Activated CD4-positive, alpha-beta T cell treated with anti-CD3 and anti-CD28 coated beads, Interleukin-2, amount 10 ng/mL, durations not matched to agents 24 days and 14 days (primary cell): ENCODE measurements around the gene PDZK1IP1. TPM values are rescaled to one million over a fixed set of nuclear protein-coding genes. Genes with fewer than 3 reads are reported as not detected.

Source experiments
- DNase-seq: peaks from one replicate; pipeline ENCODE4 v3.0.0; 2022
- H3K27ac Mint-ChIP-seq: one replicate; pipeline ENCODE4 v1.8.0; 2022; ENCODE audit warnings: mild to moderate bottlenecking, mixed read lengths
- H3K27me3 Mint-ChIP-seq: one replicate; pipeline ENCODE4 v1.8.0; 2022; ENCODE audit warnings: mixed read lengths
- H3K36me3 Mint-ChIP-seq: one replicate; pipeline ENCODE4 v1.8.0; 2022; ENCODE audit warnings: low read depth, mild to moderate bottlenecking, mixed read lengths
- H3K4me1 Mint-ChIP-seq: one replicate; pipeline ENCODE4 v1.8.0; 2021; ENCODE audit warnings: mixed read lengths
- H3K4me3 Mint-ChIP-seq: one replicate; pipeline ENCODE4 v1.8.0; 2022; ENCODE audit warnings: mild to moderate bottlenecking, moderate library complexity, mixed read lengths
- H3K9me3 Mint-ChIP-seq: one replicate; pipeline ENCODE4 v1.8.0; 2021; ENCODE audit warnings: mixed read lengths
- intact Hi-C: fragments of 100-400 bp; cut with micrococcal nuclease; formaldehyde crosslinking; loops from one replicate; pipeline ENCODE4 v1.15.1; 2023
- total RNA-seq: library from RNA; stranded (reverse); gene quantifications from 2 replicates; pipeline ENCODE4 v1.2.3, GENCODE V29; 2022

Gene PDZK1IP1
- total RNA-seq, 1 donor from 2014 or later: not detected

DNA sequence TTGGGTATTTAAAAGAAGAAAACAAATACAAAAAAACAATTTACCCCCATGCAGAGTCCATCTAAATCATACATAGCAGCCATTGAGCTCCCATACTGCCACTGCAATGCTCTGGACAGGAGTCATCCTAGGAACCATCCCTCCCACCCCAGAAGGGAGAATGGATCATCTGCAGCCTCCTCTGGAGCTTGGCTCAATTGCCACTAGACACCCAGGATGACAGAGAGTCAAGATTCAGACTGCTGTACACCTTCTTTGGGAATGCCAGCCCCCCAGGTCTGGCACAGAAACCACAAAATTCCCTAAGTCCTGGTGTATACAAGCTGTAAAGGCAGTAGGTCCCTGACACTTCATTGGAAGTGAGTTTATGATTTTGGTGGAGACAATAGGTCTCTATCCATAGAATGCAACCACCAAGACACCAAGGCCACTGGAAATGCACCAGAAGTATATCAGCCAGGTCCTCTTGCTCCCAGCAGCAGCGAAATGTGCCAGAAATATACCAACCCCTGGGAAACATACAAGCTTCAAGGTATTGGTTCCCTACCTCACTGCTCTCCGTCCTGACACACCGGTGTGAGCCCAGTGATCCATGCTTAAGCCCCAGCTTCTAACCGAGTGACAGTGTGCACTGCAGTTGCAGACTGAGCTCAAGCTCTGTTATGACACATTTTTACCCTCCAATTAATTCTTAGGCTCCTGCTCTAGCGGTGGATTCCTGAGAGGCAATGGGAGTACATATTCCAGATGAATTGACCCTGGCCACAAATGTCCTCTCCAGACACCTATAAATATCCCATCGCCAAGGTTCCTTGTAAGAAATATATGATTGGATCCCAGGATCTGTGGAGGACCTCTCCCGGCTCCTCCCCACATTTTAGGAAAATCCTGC, 37.8 kb upstream of the PDZK1IP1 start:
- no peak for DNase-seq
- H3K4me3 Mint-ChIP-seq: no peak overlapping the region
- intact Hi-C loops: loop anchor here (5.0 kb wide), 1 partner anchor 485 kb away; no protein-coding TSS in a partner anchor
- no peak overlapping the region for H3K27ac Mint-ChIP-seq
- no peaks in the 10 kb centered on the region for H3K9me3 Mint-ChIP-seq
- H3K4me1 Mint-ChIP-seq: peaks cover 22% of the 10 kb centered on the region
- peaks cover 64% of the 10 kb centered on the region for H3K27me3 Mint-ChIP-seq
- no peaks in the 10 kb centered on the region for H3K36me3 Mint-ChIP-seq

- peaks cover 59% of the 10 kb centered on the region for H3K27me3 Mint-ChIP-seq
- no peak for DNase-seq
- H3K9me3 Mint-ChIP-seq: no peaks in the 10 kb centered on the region
- no peaks in the 10 kb centered on the region for H3K36me3 Mint-ChIP-seq
- H3K4me3 Mint-ChIP-seq: no peak overlapping the region
- intact Hi-C loops: loop anchor here (5.0 kb wide), 1 partner anchor 485 kb away; no protein-coding TSS in a partner anchor
- no peak overlapping the region for H3K27ac Mint-ChIP-seq
- peaks cover 19% of the 10 kb centered on the region for H3K4me1 Mint-ChIP-seq
These were observed 37.0 kb upstream of the PDZK1IP1 start for GRCh38 chr1:47226839-47227215.

DNA sequence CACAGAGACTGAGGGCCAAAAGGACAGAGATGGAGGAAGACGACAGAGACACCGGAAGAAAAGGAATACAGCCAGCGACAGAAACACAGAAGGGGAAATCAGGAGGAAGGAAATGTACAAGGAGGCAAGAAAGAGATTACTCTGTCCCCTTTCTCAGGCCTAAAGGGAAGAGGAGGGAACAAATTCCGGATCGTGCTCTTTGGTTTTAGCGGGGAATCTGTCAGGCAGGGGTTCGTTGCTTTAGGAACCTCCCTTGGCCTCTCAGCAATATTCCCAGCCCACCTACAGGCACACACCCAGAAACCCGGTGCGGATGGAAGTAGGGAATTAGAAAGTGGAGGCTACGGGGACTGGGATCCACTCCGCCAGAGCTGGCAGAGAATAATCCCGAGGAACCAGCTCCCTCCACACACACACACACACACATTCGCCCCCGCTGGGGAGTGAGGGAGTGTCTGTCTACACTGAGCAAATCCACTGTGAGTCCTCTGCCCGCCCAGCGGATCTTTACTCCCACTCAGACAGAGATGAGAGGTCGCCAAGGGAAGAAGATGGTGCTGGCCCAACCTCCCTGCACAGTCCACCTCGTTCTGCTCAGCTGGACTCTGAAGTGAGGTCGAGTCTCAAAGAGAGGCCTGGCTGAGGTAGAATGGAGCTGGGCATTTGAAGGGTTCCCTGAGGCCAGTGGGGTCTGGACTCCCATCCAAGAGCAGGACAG, 36.4 kb upstream of the PDZK1IP1 start:
- intact Hi-C loops: loop anchor here (5.0 kb wide), 1 partner anchor 486 kb away; no protein-coding TSS in a partner anchor
- peaks cover 55% of the 10 kb centered on the region for H3K27me3 Mint-ChIP-seq

DNA sequence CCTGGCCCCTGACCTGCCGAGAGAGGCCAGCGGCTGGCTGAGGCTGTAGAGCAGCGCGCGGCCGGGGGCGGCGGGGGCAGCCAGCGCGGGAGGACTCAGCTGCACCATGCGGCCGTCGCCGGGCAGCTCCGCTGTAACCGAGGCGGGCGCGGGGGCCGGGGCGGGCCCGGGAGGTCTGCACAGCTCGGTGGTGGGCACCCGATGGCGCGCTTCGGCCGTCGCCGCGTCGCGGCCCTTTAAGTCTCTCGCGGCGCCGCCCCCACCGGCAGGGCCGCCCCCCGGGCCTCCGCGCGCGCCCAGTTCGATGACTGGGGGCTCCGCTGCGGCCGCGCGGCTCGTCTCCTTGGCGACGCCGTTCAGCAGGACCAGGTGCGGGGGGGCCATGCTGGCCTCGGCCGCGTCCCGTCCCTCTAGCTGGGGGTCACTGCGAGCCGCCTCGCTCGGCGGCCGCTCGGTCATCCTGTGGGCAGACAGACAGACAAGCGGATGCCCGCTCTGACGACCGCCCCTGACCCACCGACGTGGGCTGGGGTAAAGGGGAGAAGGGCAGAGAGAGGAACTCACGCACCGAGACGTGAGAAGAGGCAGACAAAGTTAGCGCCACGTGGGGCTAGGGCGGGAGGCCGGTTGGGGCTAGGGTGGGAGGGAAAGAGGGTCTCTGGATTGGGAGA, 35.7 kb upstream of the PDZK1IP1 start:
- peak overlapping the region; percentile 51 for H3K4me3 Mint-ChIP-seq
- peaks cover 14% of the 10 kb centered on the region for H3K4me1 Mint-ChIP-seq
- H3K36me3 Mint-ChIP-seq: no peaks in the 10 kb centered on the region
- intact Hi-C loops: loop anchor here (5.0 kb wide), 1 partner anchor 487 kb away; no protein-coding TSS in a partner anchor
- peak overlapping the region; percentile 25 for H3K27ac Mint-ChIP-seq
- no peaks in the 10 kb centered on the region for H3K9me3 Mint-ChIP-seq
- peaks cover 54% of the 10 kb centered on the region for H3K27me3 Mint-ChIP-seq
- no peak for DNase-seq

More for the DNA sequence above, 36.4 kb upstream of the PDZK1IP1 start:
- peaks cover 15% of the 10 kb centered on the region for H3K4me1 Mint-ChIP-seq
- H3K4me3 Mint-ChIP-seq: peak overlapping the region; percentile 51
- H3K27ac Mint-ChIP-seq: peak overlapping the region; percentile 25
- H3K9me3 Mint-ChIP-seq: no peaks in the 10 kb centered on the region
- no peak for DNase-seq
- H3K36me3 Mint-ChIP-seq: no peaks in the 10 kb centered on the region

DNA sequence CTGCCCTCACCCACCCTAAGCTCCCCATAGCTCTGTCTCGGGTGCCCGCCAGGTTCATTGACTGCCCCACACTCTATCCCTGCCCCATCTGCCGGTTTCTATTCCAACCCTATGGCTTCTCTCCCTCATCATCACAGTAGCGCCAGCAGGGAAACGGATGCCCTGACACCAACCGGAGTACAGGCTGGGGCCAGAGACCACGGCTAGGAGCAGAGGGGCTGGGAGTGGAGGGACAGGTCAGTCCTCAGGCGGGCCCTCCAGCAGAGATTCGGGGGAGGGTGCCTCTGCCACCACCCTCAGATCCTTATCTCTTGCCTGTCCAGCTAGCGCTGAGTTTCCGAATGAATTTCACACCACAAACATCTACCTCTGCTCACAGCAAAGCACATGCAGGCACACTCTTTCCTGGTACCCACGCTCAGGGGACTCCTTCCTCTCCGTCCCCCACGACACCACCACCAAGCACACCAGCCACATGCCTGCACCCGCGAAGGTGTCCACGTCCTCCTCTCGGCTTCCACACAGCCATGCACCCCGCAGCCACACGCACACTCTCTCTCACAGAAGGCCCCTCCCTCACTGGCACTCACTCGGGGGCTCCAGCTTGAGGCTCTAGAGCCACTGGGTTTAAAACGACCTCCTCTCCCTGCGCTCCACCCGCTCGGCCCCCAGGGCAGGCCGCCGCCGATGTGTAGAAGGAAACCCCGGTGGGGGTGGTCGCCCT, 35.0 kb upstream of the PDZK1IP1 start:
- Mint-ChIP-seq H3K27me3 (peaks cover 47% of the 10 kb centered on the region), H3K27ac (no peak overlapping the region), H3K9me3 (no peaks in the 10 kb centered on the region), H3K36me3 (no peaks in the 10 kb centered on the region), H3K4me1 (peaks cover 9% of the 10 kb centered on the region), H3K4me3 (no peak overlapping the region)
- intact Hi-C loops: loop anchor here (5.0 kb wide), 1 partner anchor 487 kb away; no protein-coding TSS in a partner anchor
- DNase-seq: no peak

- no peaks in the 10 kb centered on the region for H3K9me3 Mint-ChIP-seq
- H3K27me3 Mint-ChIP-seq: peaks cover 39% of the 10 kb centered on the region
- DNase-seq: no peak
- intact Hi-C loops: no loop called here
- no peak overlapping the region for H3K4me3 Mint-ChIP-seq
- H3K36me3 Mint-ChIP-seq: no peaks in the 10 kb centered on the region
- no peak overlapping the region for H3K27ac Mint-ChIP-seq
- peaks cover 4% of the 10 kb centered on the region for H3K4me1 Mint-ChIP-seq
These were observed 34.3 kb upstream of the PDZK1IP1 start for GRCh38 chr1:47223921-47224675.

GRCh38 chr1:47223174-47223920, 33.5 kb upstream of the PDZK1IP1 start:
- Mint-ChIP-seq H3K36me3 (no peaks in the 10 kb centered on the region), H3K27me3 (peaks cover 34% of the 10 kb centered on the region), H3K9me3 (no peaks in the 10 kb centered on the region), H3K4me1 (peaks cover 4% of the 10 kb centered on the region), H3K27ac (no peak overlapping the region), H3K4me3 (no peak overlapping the region)
- no peak for DNase-seq
- intact Hi-C loops: no loop called here

- peaks cover 4% of the 10 kb centered on the region for H3K4me1 Mint-ChIP-seq
- H3K27me3 Mint-ChIP-seq: peaks cover 25% of the 10 kb centered on the region
- H3K36me3 Mint-ChIP-seq: no peaks in the 10 kb centered on the region
- no peaks in the 10 kb centered on the region for H3K9me3 Mint-ChIP-seq
- no peak overlapping the region for H3K4me3 Mint-ChIP-seq
- intact Hi-C loops: no loop called here
- DNase-seq: no peak
- no peak overlapping the region for H3K27ac Mint-ChIP-seq
These were observed 32.6 kb upstream of the PDZK1IP1 start for GRCh38 chr1:47222476-47222875.

- intact Hi-C loops: no loop called here
- no peak overlapping the region for H3K4me3 Mint-ChIP-seq
- peaks cover 6% of the 10 kb centered on the region for H3K27me3 Mint-ChIP-seq
- no peaks in the 10 kb centered on the region for H3K4me1 Mint-ChIP-seq
- H3K9me3 Mint-ChIP-seq: no peaks in the 10 kb centered on the region
- DNase-seq: no peak
- no peak overlapping the region for H3K27ac Mint-ChIP-seq
- no peaks in the 10 kb centered on the region for H3K36me3 Mint-ChIP-seq
These were observed 29.9 kb upstream of the PDZK1IP1 start for GRCh38 chr1:47219590-47220220.

DNA sequence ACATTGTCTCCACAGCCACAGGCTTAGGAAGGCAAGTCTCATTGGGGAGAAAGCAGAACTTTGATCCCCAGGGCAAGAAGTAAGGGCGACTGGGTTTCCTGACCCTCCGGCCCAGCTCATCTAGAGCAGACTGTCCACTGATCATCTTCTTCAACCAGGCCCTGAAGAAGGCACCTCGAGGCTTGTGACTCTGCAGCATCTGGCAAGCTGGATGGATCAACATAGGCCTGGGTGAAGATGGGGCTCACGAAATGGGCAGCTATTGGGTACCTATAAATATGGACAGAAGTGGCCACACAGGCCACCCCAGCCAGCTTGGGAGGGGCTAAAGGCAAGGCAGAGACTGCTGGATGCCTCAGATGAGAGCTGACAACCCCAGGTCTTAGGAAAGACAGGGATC, 29.2 kb upstream of the PDZK1IP1 start:
- H3K36me3 Mint-ChIP-seq: no peaks in the 10 kb centered on the region
- intact Hi-C loops: no loop called here

DNA sequence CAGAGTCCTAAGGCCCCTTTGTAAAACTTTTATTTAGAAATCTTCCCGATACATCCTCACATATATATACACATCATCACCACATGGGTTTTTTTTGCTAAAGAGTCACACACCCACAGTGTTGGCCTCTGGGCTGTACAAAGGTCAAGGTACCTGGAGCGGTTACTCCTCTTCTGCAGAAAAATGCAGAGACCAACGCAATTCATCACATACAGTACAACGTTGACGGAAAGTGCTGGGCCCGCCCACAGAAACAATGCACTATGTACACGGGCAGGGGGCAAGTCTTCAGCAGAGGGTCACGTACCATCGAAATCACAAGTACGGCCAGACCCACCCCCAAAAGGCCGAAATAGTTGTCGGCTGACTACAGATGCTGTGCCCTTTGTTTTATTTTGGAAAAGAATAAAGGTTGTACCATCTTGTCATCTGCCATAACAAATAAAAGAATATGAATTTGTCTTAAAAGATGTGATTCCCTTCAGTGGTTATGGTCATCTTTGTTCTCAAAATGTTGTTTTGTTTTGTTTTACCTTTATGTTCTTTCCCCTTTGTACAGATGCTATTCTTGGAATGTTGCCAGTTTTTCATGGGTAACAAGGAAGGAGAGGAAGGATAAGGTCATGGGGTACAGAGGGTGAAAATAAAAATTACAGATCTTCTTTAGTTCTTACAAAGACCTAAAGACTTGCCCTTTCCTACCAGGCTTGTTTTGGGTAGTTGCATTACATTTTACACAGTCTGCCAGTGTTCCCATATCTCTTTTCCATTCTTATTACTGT, 26.6 kb upstream of the PDZK1IP1 start:
- H3K4me1 Mint-ChIP-seq: peaks cover 2% of the 10 kb centered on the region
- no peak overlapping the region for H3K27ac Mint-ChIP-seq
- DNase-seq: no peak
- no peak overlapping the region for H3K4me3 Mint-ChIP-seq
- intact Hi-C loops: no loop called here
- H3K9me3 Mint-ChIP-seq: no peaks in the 10 kb centered on the region
- H3K27me3 Mint-ChIP-seq: peaks cover 5% of the 10 kb centered on the region
- H3K36me3 Mint-ChIP-seq: no peaks in the 10 kb centered on the region

More for the DNA sequence above, 29.2 kb upstream of the PDZK1IP1 start:
- H3K9me3 Mint-ChIP-seq: no peaks in the 10 kb centered on the region
- DNase-seq: no peak
- no peak overlapping the region for H3K4me3 Mint-ChIP-seq
- H3K27ac Mint-ChIP-seq: no peak overlapping the region
- H3K4me1 Mint-ChIP-seq: no peaks in the 10 kb centered on the region
- H3K27me3 Mint-ChIP-seq: peaks cover 6% of the 10 kb centered on the region
